ENCODE results near the gene MOCS3.

Gene MOCS3

GRCh38 chr20:51012357-51012756 lies 53.7 kb downstream of the MOCS3 start:
- DNase-seq (ENCODE audit: low spot score) = no peak

Data from putamen (tissue), 1 donor.